Measurements from ENCODE around the gene LPP. TPM values are rescaled to one million over a fixed set of nuclear protein-coding genes. Genes with fewer than 3 reads are reported as not detected.

The LPP gene
- total RNA-seq, 6 experiments from 2014 or later = 84.1 to 121 (median 102) TPM

DNA sequence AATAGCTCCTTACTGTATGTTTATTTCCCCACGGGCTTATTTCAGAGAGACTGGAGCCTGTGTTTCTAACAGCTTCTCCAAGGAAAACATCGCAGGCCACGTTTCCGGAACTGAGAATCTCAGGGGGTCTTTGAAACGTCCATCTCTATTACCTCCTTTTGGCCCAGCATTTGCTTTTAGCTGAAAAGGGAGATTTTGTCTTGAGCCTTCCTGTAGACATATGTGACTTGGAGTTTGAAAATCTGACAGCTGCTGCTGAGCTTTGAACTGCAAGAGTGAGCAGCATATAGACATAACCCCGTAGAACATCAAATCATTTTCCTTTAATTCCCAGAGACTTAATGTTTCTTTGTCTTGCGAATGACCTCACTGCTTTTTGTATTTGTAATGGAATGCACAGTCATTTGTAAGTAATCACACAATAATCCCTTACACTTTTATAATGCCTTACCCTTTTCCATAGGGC lies 54.6 kb downstream of the LPP start:
- H3K9me3 Mint-ChIP-seq = no peaks in the 10 kb centered on the region
- peaks cover 86% of the 10 kb centered on the region for H3K4me1 Mint-ChIP-seq (ENCODE audit: low read depth)
- TF ChIP-seq, protein P1, sequence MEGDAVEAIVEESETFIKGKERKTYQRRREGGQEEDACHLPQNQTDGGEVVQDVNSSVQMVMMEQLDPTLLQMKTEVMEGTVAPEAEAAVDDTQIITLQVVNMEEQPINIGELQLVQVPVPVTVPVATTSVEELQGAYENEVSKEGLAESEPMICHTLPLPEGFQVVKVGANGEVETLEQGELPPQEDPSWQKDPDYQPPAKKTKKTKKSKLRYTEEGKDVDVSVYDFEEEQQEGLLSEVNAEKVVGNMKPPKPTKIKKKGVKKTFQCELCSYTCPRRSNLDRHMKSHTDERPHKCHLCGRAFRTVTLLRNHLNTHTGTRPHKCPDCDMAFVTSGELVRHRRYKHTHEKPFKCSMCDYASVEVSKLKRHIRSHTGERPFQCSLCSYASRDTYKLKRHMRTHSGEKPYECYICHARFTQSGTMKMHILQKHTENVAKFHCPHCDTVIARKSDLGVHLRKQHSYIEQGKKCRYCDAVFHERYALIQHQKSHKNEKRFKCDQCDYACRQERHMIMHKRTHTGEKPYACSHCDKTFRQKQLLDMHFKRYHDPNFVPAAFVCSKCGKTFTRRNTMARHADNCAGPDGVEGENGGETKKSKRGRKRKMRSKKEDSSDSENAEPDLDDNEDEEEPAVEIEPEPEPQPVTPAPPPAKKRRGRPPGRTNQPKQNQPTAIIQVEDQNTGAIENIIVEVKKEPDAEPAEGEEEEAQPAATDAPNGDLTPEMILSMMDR (IDR thresholded peaks at IDR 0.05) = no peak
- no peaks in the 10 kb centered on the region for H3K27me3 Mint-ChIP-seq (ENCODE audit: insufficient read depth)
- H3K36me3 Mint-ChIP-seq (ENCODE audit: low read depth) = peaks cover 40% of the 10 kb centered on the region
- peak; percentile 42 for DNase-seq
- H3K27ac Mint-ChIP-seq = peak overlapping the region; percentile 82
- peak overlapping the region; percentile 15; the same call in 1 of the 2 replicates for H3K4me3 Mint-ChIP-seq

DNA sequence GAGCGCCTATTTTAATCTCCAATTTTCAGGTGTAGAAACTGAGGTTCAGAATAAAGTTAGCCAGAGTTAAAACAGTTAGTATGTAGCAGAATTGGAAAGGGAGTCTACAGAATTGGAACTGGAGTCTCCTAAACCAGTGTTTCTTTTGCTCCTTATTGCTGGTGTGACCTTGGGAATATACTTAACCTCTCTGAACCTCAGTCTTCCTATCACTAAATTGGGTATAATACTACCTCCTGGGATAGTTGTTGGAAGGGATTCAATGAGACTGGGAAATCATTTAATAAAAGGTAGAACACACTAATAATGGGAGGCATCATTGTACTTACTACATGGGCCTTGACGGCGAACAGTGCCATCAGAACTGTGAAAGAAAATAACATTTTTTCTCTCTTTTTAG lies 55.1 kb downstream of the LPP start:
- no peaks in the 10 kb centered on the region for H3K27me3 Mint-ChIP-seq (ENCODE audit: insufficient read depth)
- TF ChIP-seq, protein P1 (IDR thresholded peaks at IDR 0.05) = no peak
- peaks cover 45% of the 10 kb centered on the region for H3K36me3 Mint-ChIP-seq (ENCODE audit: low read depth)
- DNase-seq = no peak
- H3K27ac Mint-ChIP-seq = peak overlapping the region; percentile 82
- H3K4me1 Mint-ChIP-seq (ENCODE audit: low read depth) = peaks cover 89% of the 10 kb centered on the region
- no peaks in the 10 kb centered on the region for H3K9me3 Mint-ChIP-seq
- no peak overlapping the region for H3K4me3 Mint-ChIP-seq

DNA sequence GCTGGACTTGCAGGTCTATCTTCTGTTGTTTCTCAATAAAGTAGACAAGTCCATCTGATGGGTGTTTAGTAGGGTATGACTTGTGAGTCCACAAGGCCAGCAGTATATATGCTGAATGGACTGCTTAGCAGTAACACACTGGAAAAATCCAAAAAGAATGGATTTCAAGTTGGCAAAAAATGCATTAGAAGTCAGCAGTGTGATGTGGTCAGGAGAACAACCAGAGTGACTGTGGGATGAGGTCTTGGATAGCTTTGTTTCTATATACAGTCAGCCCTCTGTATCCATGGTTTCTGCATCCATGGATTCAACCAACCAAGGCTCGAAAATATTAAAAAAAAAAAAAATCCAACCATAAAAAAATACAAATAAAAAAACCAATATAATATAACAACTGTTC lies 55.8 kb downstream of the LPP start:
- TF ChIP-seq, protein P1 (IDR thresholded peaks at IDR 0.05) = no peak
- Mint-ChIP-seq H3K27me3 (ENCODE audit: insufficient read depth) (no peaks in the 10 kb centered on the region), H3K4me3 (no peak overlapping the region), H3K27ac (peak overlapping the region; percentile 82), H3K4me1 (ENCODE audit: low read depth) (peaks cover 88% of the 10 kb centered on the region), H3K36me3 (ENCODE audit: low read depth) (peaks cover 51% of the 10 kb centered on the region), H3K9me3 (no peaks in the 10 kb centered on the region)
- no peak for DNase-seq

DNA sequence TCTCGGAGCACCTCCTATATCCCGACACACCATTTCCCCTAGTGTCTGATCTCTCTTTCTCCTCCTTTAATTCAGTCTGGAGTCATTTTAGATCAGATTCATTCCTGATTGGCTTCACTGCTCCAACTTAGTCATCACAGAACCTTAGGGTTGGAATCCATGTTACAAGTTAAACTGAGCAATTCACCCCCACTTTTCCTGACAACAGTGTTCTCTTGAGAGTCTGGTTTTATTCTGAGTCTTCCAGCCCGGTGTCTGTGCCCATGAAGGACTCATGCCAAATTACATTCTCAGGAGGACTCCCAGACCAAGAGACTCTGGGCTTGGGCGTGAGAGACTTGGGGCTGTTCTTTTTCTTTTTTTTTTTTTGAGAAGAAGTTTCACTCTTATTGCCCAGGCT lies 57.5 kb downstream of the LPP start:
- Mint-ChIP-seq H3K27me3 (ENCODE audit: insufficient read depth) (no peaks in the 10 kb centered on the region), H3K4me1 (ENCODE audit: low read depth) (peaks cover 78% of the 10 kb centered on the region), H3K4me3 (no peak overlapping the region; the same call in 1 of the 2 replicates), H3K9me3 (no peaks in the 10 kb centered on the region), H3K27ac (peak overlapping the region; percentile 72), H3K36me3 (ENCODE audit: low read depth) (peaks cover 46% of the 10 kb centered on the region)
- TF ChIP-seq, protein P1 (IDR thresholded peaks at IDR 0.05) = no peak
- DNase-seq = no peak

DNA sequence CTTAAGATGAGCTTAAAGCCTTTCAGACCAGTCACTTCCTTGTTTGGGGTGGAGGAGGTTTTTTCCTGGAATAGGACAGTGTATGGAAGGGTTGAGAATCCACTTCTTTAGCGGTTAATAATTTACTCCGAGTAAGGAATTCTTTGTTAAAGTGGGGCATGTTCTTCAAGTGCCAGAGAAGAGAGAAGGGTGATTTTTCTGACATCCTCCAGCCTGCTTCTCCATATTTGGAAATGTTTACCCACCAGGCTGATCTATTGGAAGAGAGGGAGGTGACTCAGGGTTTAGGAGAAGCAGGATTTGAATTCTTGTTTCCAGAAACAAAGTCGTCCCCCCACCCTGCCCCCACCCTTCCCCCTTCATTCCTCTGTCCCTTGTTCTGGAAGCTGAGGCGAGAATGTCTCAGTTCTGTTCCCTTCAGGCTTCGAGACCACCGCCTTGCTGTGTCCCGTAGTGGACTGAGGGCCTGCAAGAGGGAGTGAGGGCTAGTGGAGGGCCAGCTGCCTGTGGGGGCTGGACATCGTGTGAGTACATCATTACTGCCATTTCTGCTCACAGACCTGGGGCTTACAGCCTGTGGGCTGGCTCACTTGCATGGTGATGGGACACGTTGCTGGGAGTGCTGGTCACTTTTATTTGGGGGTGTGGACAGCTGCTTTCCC lies 58.5 kb downstream of the LPP start:
- peak overlapping the region; percentile 88 for H3K27ac Mint-ChIP-seq
- H3K36me3 Mint-ChIP-seq (ENCODE audit: low read depth) = peaks cover 46% of the 10 kb centered on the region
- TF ChIP-seq, protein P1 (IDR thresholded peaks at IDR 0.05) = no peak
- no peaks in the 10 kb centered on the region for H3K27me3 Mint-ChIP-seq (ENCODE audit: insufficient read depth)
- peaks cover 80% of the 10 kb centered on the region for H3K4me1 Mint-ChIP-seq (ENCODE audit: low read depth)
- DNase-seq = no peak
- no peaks in the 10 kb centered on the region for H3K9me3 Mint-ChIP-seq
- H3K4me3 Mint-ChIP-seq = peak overlapping the region; percentile 69; the same call in 1 of the 2 replicates

All from HFFc6 (cell line).